ENCODE data around the gene PLCB1. TPM values are rescaled to one million over a fixed set of nuclear protein-coding genes. Genes with fewer than 3 reads are reported as not detected.

PLCB1 gene
- total and polyA plus RNA-seq, 2 donors (not counting 3 experiments of a cell fraction or from before 2014, with no cell fraction given): 10.2 to 53.4 TPM

DNA sequence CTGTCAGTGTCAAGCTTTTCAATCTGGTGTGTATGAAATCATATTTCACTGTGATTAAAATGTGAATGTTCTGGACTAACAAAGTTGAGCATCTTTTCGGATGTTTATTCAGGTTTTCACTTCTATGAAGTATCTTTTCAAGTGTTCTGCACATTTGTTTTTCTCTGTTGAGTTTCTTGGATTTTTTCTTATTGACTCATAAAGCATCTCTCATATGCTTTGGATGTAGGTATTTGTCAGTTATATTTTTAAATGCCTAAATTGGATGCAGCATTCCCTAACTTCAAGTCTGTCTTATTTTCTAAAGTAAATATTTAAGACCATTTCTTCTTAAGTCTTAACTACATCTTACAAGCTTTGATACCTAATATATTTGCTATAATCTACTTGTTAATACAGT lies 398.0 kb downstream of the PLCB1 start:
- no peaks in the 10 kb centered on the region for H3K36me3 ChIP-seq (ENCODE audit: control insufficient read depth in 2 of 2, extremely low read depth in 1 of 2, insufficient read depth in 2 of 2, low read length in 2 of 2)

More for the DNA sequence above, 398.0 kb downstream of the PLCB1 start:
- no peak overlapping the region for H3K4me2 ChIP-seq (ENCODE audit: insufficient read depth, low read length)
- no peak for TF ChIP-seq EZH2 (IDR thresholded peaks at IDR 0.05; ENCODE audit: borderline replicate concordance, low read depth, low read length, severe bottlenecking)
- TF ChIP-seq JUN (IDR thresholded peaks at IDR 0.05; ENCODE audit: borderline replicate concordance, insufficient read depth, insufficient read length, low read depth): no peak
- TF ChIP-seq, protein P1, sequence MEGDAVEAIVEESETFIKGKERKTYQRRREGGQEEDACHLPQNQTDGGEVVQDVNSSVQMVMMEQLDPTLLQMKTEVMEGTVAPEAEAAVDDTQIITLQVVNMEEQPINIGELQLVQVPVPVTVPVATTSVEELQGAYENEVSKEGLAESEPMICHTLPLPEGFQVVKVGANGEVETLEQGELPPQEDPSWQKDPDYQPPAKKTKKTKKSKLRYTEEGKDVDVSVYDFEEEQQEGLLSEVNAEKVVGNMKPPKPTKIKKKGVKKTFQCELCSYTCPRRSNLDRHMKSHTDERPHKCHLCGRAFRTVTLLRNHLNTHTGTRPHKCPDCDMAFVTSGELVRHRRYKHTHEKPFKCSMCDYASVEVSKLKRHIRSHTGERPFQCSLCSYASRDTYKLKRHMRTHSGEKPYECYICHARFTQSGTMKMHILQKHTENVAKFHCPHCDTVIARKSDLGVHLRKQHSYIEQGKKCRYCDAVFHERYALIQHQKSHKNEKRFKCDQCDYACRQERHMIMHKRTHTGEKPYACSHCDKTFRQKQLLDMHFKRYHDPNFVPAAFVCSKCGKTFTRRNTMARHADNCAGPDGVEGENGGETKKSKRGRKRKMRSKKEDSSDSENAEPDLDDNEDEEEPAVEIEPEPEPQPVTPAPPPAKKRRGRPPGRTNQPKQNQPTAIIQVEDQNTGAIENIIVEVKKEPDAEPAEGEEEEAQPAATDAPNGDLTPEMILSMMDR (IDR thresholded peaks at IDR 0.05; ENCODE audit: extremely low read depth in 1 of 2, insufficient read depth in 1 of 2, low read depth in 1 of 2, low read length in 2 of 2): no peak
- TF ChIP-seq, protein P2, sequence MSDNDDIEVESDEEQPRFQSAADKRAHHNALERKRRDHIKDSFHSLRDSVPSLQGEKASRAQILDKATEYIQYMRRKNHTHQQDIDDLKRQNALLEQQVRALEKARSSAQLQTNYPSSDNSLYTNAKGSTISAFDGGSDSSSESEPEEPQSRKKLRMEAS (IDR thresholded peaks at IDR 0.05; ENCODE audit: insufficient read depth, insufficient read length): no peak
- TF ChIP-seq POLR2A (IDR thresholded peaks at IDR 0.05; ENCODE audit: low read depth, low read length): no peak
- no peak for TF ChIP-seq FOS (IDR thresholded peaks at IDR 0.05; ENCODE audit: borderline replicate concordance, insufficient read depth, low read length)
- TF ChIP-seq GATA2 (IDR thresholded peaks at IDR 0.05; ENCODE audit: insufficient read depth, insufficient read length, low read depth, low read length): no peak
- no peak for TF ChIP-seq POLR2AphosphoS5 (IDR thresholded peaks at IDR 0.05; ENCODE audit: insufficient read depth, low read depth, low read length)
- no peak for TF ChIP-seq MYC (IDR thresholded peaks at IDR 0.05; ENCODE audit: low read depth, low read length)
- intact Hi-C loops (cut with micrococcal nuclease) (no loop called here), dilution Hi-C loops (cut with MboI; ENCODE audit: extremely low pct_ligation_motif_present, low sequenced_read_pairs) (no loop called here)
- H3K4me1 ChIP-seq (ENCODE audit: control insufficient read depth, extremely low read depth, insufficient read depth, low read length): peaks cover 14% of the 10 kb centered on the region
- FAIRE-seq: no peak
- H3K27me3 ChIP-seq (ENCODE audit: control insufficient read depth in 2 of 2, insufficient read depth in 2 of 2, low read length in 2 of 2): no peaks in the 10 kb centered on the region
- no TSS peak for BruUV-seq (replicated peaks)
- no peak overlapping the region for H3K9ac ChIP-seq (replicated peaks; ENCODE audit: extremely low read depth, insufficient read depth, low read length)
- ChIA-PET CTCF (interaction anchor here (0.7 to 1.1 kb wide), 3 partner anchors 15 to 19 kb away, joined by 3 read pairs; no protein-coding TSS in a partner anchor), POLR2A (no interaction called here)
- H3K4me3 ChIP-seq (replicated peaks in 1 of 3; ENCODE audit: insufficient read depth in 1 of 3, low read depth in 1 of 3, low read length in 3 of 3): no peak overlapping the region
- no peak overlapping the region for H3K27ac ChIP-seq (ENCODE audit: insufficient read depth, low read depth, low read length)
- no peaks in the 10 kb centered on the region for H3K9me1 ChIP-seq (replicated peaks; ENCODE audit: control insufficient read depth, extremely low read depth, insufficient read depth, low read length)
- no peaks in the 10 kb centered on the region for H3K79me2 ChIP-seq (ENCODE audit: control insufficient read depth, insufficient read depth, low read length)
- H3K9me3 ChIP-seq (replicated peaks; ENCODE audit: control insufficient read depth, insufficient read depth, low read length): no peaks in the 10 kb centered on the region
- no peaks in the 10 kb centered on the region for H4K20me1 ChIP-seq (replicated peaks; ENCODE audit: control insufficient read depth, extremely low read depth, insufficient read depth, low read length)
- no peak overlapping the region for H2AFZ ChIP-seq (ENCODE audit: low read depth, low read length)
- DNase-seq (ENCODE audit: low read depth, low spot score): no peak
